Measurements from ENCODE around the gene CTSA.

CTSA gene

GRCh38 chr20:45890985-45891983 is at the start of gene CTSA, which contains the start of gene NEURL2:
TSS of gene CTSA (plus strand) at chr20:45891335. CDS start at chr20:45891569, 234 bp downstream.
TSS of gene NEURL2 (minus strand) at chr20:45891208. CDS start at chr20:45890991, 217 bp downstream.
- Histone ChIP-seq H3K36me3 (ENCODE audit: control insufficient read depth in 2 of 2, insufficient read depth in 2 of 2, low read length in 2 of 2) (peaks cover 22 to 24% of the 10 kb centered on the region in 2 donors), H3K9ac (ENCODE audit: low read length in 2 of 2) (peak within 1 kb of the TSS; percentile 82 to 92), H3K27ac (ENCODE audit: low read length) (peak within 1 kb of the TSS; percentile 80), H3K4me3 (ENCODE audit: low read length in 2 of 2) (peak within 1 kb of the TSS; percentile 67 to 88), H3K4me1 (ENCODE audit: control insufficient read depth, insufficient read depth, low read length) (peaks cover 26% of the 10 kb centered on the region), H3K27me3 (ENCODE audit: control insufficient read depth in 1 of 2, insufficient read depth in 2 of 2, low read length in 2 of 2) (no peaks in the 10 kb centered on the region), H3K9me3 (ENCODE audit: control insufficient read depth in 2 of 2, low read length in 2 of 2) (no peaks in the 10 kb centered on the region)

- no peaks in the 10 kb centered on the region for H3K9me3 ChIP-seq (ENCODE audit: control insufficient read depth in 2 of 2, low read length in 2 of 2)
- no peak overlapping the region for H3K9ac ChIP-seq (ENCODE audit: low read length in 2 of 2)
- no peaks in the 10 kb centered on the region for H3K27me3 ChIP-seq (ENCODE audit: control insufficient read depth in 1 of 2, insufficient read depth in 2 of 2, low read length in 2 of 2)
- peaks cover 26% of the 10 kb centered on the region for H3K4me1 ChIP-seq (ENCODE audit: control insufficient read depth, insufficient read depth, low read length)
- H3K36me3 ChIP-seq (ENCODE audit: control insufficient read depth in 2 of 2, insufficient read depth in 2 of 2, low read length in 2 of 2): peaks cover 29 to 40% of the 10 kb centered on the region in 2 donors
- H3K4me3 ChIP-seq (ENCODE audit: low read length in 2 of 2): no peak overlapping the region
- peak overlapping the region; percentile 53 for H3K27ac ChIP-seq (ENCODE audit: low read length)
Measured at GRCh38 chr20:45841407-45842129, 49.6 kb upstream of the CTSA start.

DNA sequence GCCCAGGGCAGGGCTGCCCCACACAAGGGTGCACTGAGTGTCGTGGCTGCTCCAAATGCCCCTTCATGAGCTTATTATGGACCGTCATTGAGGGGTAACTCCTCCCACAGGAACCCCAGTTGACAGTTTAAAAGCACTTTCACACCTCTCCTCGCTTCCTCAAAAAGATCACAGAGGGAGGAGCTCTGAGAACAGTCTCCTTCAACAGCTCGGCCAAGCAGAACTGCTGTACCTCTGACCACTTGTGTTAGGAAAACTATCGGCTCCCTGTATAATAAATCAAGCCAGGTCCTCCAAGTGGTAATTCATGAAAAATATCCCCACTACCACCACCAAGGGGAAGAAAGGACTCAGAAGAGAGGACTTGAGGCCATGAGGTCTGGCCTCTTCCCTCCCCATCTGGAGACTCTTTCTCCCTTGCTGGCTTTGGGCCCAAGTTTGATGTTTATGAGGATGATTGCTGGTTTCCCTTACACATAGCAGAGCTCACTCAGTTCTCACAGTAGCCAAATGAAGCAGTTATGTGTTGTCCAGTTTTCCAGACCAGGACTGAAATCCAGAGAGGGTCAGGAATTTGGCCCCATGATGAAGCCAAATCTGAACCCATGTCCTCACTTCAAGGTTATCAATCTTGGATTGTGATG is 48.8 kb upstream of the CTSA start:
- Histone ChIP-seq H3K27me3 (ENCODE audit: control insufficient read depth in 1 of 2, insufficient read depth in 2 of 2, low read length in 2 of 2) (no peaks in the 10 kb centered on the region), H3K4me3 (ENCODE audit: low read length in 2 of 2) (no peak overlapping the region), H3K4me1 (ENCODE audit: control insufficient read depth, insufficient read depth, low read length) (peaks cover 21% of the 10 kb centered on the region), H3K9me3 (ENCODE audit: control insufficient read depth in 2 of 2, low read length in 2 of 2) (no peaks in the 10 kb centered on the region), H3K36me3 (ENCODE audit: control insufficient read depth in 2 of 2, insufficient read depth in 2 of 2, low read length in 2 of 2) (peaks cover 27 to 41% of the 10 kb centered on the region in 2 donors), H3K27ac (ENCODE audit: low read length) (peak overlapping the region; percentile 53), H3K9ac (ENCODE audit: low read length in 2 of 2) (peak overlapping the region in 1 of 2 donors; percentile 64)

- H3K36me3 ChIP-seq (ENCODE audit: control insufficient read depth in 2 of 2, insufficient read depth in 2 of 2, low read length in 2 of 2): peaks cover 33 to 48% of the 10 kb centered on the region in 2 donors
- H3K27ac ChIP-seq (ENCODE audit: low read length): peak overlapping the region; percentile 53
- no peaks in the 10 kb centered on the region for H3K9me3 ChIP-seq (ENCODE audit: control insufficient read depth in 2 of 2, low read length in 2 of 2)
Measured at GRCh38 chr20:45843506-45843905, 47.6 kb upstream of the CTSA start.

DNA sequence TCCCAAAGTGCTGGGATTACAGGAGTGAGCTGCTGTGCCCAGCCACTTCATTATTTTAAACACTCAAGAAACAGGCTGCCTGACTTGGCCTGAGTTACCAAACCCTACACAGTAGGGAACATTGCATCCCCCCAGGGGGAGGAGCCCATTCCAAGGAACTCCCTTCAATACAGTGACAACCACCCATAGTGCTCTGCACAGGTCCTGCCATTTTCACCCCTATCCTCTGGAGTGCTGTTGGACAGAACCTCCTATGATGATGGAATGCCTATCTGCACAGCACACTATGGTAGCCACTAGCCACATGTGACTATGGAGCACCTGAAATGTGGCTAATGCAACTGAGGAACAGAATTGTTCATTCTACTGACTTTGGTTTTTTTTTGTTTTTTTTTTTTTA is 45.7 kb upstream of the CTSA start:
- Histone ChIP-seq H3K9me3 (ENCODE audit: control insufficient read depth in 2 of 2, low read length in 2 of 2) (no peaks in the 10 kb centered on the region), H3K4me1 (ENCODE audit: control insufficient read depth, insufficient read depth, low read length) (peaks cover 19% of the 10 kb centered on the region), H3K27me3 (ENCODE audit: control insufficient read depth in 1 of 2, insufficient read depth in 2 of 2, low read length in 2 of 2) (no peaks in the 10 kb centered on the region), H3K27ac (ENCODE audit: low read length) (no peak overlapping the region), H3K4me3 (ENCODE audit: low read length in 2 of 2) (no peak overlapping the region), H3K36me3 (ENCODE audit: control insufficient read depth in 2 of 2, insufficient read depth in 2 of 2, low read length in 2 of 2) (peaks cover 37 to 43% of the 10 kb centered on the region in 2 donors), H3K9ac (ENCODE audit: low read length in 2 of 2) (no peak overlapping the region)

More at GRCh38 chr20:45843506-45843905, 47.6 kb upstream of the CTSA start:
- Histone ChIP-seq H3K9ac (ENCODE audit: low read length in 2 of 2) (no peak overlapping the region), H3K4me1 (ENCODE audit: control insufficient read depth, insufficient read depth, low read length) (peaks cover 19% of the 10 kb centered on the region), H3K4me3 (ENCODE audit: low read length in 2 of 2) (no peak overlapping the region), H3K27me3 (ENCODE audit: control insufficient read depth in 1 of 2, insufficient read depth in 2 of 2, low read length in 2 of 2) (no peaks in the 10 kb centered on the region)

DNA sequence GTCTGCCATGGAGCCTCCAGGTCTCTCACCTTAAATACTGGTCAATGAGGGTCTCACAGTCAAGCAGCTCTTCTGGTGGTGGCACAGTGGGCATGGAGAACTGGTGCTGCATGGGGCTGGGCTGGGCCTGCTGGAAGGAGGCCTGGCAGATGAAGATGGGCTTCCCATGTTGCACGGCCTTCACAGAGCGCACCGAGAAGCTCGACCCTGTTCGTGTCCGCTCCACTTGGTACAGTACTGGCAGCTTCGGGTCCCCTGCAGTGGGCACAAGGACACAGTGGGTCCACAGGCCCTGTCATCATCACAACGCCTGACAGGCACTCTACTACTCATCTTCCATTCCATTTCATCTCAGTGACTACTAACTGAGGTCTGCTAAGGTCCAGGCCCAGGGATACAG is 42.7 kb upstream of the CTSA start:
- H3K27me3 ChIP-seq (ENCODE audit: control insufficient read depth in 1 of 2, insufficient read depth in 2 of 2, low read length in 2 of 2): no peaks in the 10 kb centered on the region
- no peaks in the 10 kb centered on the region for H3K9me3 ChIP-seq (ENCODE audit: control insufficient read depth in 2 of 2, low read length in 2 of 2)
- peaks cover 31 to 42% of the 10 kb centered on the region in 2 donors for H3K36me3 ChIP-seq (ENCODE audit: control insufficient read depth in 2 of 2, insufficient read depth in 2 of 2, low read length in 2 of 2)
- peaks cover 3% of the 10 kb centered on the region for H3K4me1 ChIP-seq (ENCODE audit: control insufficient read depth, insufficient read depth, low read length)
- H3K4me3 ChIP-seq (ENCODE audit: low read length in 2 of 2): no peak overlapping the region
- H3K9ac ChIP-seq (ENCODE audit: low read length in 2 of 2): peak overlapping the region in 1 of 2 donors; percentile 47
- no peak overlapping the region for H3K27ac ChIP-seq (ENCODE audit: low read length)

DNA sequence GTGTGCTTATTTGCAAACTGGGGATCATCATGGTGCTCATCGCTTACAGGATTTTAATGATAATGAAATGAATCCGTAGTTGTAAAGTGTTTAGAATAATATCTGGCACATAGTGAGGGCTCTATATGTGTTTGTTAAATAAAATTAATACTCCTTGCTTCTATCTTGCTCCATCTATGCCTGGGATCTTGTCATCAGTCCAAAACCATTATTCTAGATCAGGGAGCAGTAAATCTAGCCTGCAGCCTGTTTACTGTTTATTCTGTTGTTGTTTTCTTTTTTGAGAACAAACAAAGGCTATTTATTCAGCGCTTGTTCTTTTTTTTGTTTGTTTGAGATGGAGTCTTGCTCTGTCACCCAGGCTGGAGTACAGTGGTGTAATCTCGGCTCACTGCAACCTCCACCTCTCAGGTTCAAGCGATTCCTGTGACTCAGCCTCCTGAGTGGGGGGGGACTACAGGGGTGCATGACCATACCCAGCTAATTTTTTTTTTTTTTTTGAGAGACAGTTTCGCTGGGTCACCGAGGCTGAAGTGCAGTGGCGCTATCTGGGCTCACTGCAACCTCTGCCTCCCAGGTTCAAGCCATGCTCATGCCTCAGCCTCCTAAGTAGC is 42.1 kb upstream of the CTSA start:
- H3K4me3 ChIP-seq (ENCODE audit: low read length in 2 of 2): no peak overlapping the region
- H3K9me3 ChIP-seq (ENCODE audit: control insufficient read depth in 2 of 2, low read length in 2 of 2): no peaks in the 10 kb centered on the region
- peaks cover 25 to 35% of the 10 kb centered on the region in 2 donors for H3K36me3 ChIP-seq (ENCODE audit: control insufficient read depth in 2 of 2, insufficient read depth in 2 of 2, low read length in 2 of 2)
- H3K4me1 ChIP-seq (ENCODE audit: control insufficient read depth, insufficient read depth, low read length): no peaks in the 10 kb centered on the region
- H3K27me3 ChIP-seq (ENCODE audit: control insufficient read depth in 1 of 2, insufficient read depth in 2 of 2, low read length in 2 of 2): no peaks in the 10 kb centered on the region
- no peak overlapping the region for H3K27ac ChIP-seq (ENCODE audit: low read length)
- no peak overlapping the region for H3K9ac ChIP-seq (ENCODE audit: low read length in 2 of 2)

DNA sequence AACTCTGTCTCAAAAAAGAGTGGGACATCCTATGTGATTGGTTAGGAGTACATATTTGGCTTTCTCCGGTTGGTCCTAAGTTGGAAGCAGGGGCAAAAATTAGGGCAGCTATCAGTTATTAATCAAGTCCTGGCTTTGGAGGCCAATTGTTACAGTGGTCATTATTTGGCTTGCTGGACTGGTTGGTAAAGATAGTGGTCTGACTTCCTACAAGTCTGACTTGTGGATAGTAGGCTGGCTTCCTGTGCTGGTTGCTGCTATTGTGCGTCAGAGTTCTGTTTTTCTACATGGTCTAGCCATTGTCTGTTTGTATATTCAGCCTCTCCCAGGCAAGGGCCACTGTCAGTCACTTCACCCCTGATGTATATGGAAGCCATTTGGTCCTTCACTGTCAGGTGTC is 40.9 kb upstream of the CTSA start:
- Histone ChIP-seq H3K27me3 (ENCODE audit: control insufficient read depth in 1 of 2, insufficient read depth in 2 of 2, low read length in 2 of 2) (no peaks in the 10 kb centered on the region), H3K4me3 (ENCODE audit: low read length in 2 of 2) (no peak overlapping the region), H3K9ac (ENCODE audit: low read length in 2 of 2) (no peak overlapping the region), H3K4me1 (ENCODE audit: control insufficient read depth, insufficient read depth, low read length) (peaks cover 9% of the 10 kb centered on the region), H3K9me3 (ENCODE audit: control insufficient read depth in 2 of 2, low read length in 2 of 2) (no peaks in the 10 kb centered on the region), H3K27ac (ENCODE audit: low read length) (no peak overlapping the region), H3K36me3 (ENCODE audit: control insufficient read depth in 2 of 2, insufficient read depth in 2 of 2, low read length in 2 of 2) (peaks cover 21 to 27% of the 10 kb centered on the region in 2 donors)

- peak overlapping the region in 1 of 2 donors; percentile 2 for H3K9ac ChIP-seq (ENCODE audit: low read length in 2 of 2)
- no peaks in the 10 kb centered on the region for H3K9me3 ChIP-seq (ENCODE audit: control insufficient read depth in 2 of 2, low read length in 2 of 2)
- H3K27ac ChIP-seq (ENCODE audit: low read length): no peak overlapping the region
- H3K4me3 ChIP-seq (ENCODE audit: low read length in 2 of 2): no peak overlapping the region
- H3K36me3 ChIP-seq (ENCODE audit: control insufficient read depth in 2 of 2, insufficient read depth in 2 of 2, low read length in 2 of 2): peaks cover 17 to 24% of the 10 kb centered on the region in 2 donors
- peaks cover 13% of the 10 kb centered on the region for H3K4me1 ChIP-seq (ENCODE audit: control insufficient read depth, insufficient read depth, low read length)
- H3K27me3 ChIP-seq (ENCODE audit: control insufficient read depth in 1 of 2, insufficient read depth in 2 of 2, low read length in 2 of 2): no peaks in the 10 kb centered on the region
Measured at GRCh38 chr20:45850926-45851325, 40.2 kb upstream of the CTSA start.

DNA sequence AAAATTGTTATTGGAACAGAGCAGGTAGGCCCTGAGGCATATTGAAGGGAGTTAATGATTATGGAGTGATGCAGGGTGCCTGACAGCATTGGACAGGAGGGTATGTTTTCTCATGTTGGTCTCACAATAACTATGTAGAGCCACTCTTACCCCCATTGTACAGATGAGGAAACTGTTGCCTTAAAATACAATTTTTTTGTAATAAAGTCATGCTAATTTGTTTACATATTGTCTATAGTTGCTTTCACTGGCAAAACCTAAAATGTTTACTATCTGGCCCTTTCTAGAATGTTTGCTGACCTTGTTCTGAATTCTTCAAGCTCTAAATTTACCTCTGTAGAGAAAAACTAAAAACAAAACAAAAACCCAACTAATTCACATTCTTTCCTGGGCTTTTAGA is 39.6 kb upstream of the CTSA start:
- Histone ChIP-seq H3K36me3 (ENCODE audit: control insufficient read depth in 2 of 2, insufficient read depth in 2 of 2, low read length in 2 of 2) (peaks cover 12 to 20% of the 10 kb centered on the region in 2 donors), H3K4me1 (ENCODE audit: control insufficient read depth, insufficient read depth, low read length) (peaks cover 18% of the 10 kb centered on the region), H3K4me3 (ENCODE audit: low read length in 2 of 2) (no peak overlapping the region), H3K9me3 (ENCODE audit: control insufficient read depth in 2 of 2, low read length in 2 of 2) (no peaks in the 10 kb centered on the region), H3K27ac (ENCODE audit: low read length) (no peak overlapping the region), H3K9ac (ENCODE audit: low read length in 2 of 2) (peak overlapping the region in 1 of 2 donors; percentile 2), H3K27me3 (ENCODE audit: control insufficient read depth in 1 of 2, insufficient read depth in 2 of 2, low read length in 2 of 2) (no peaks in the 10 kb centered on the region)

Data from stomach smooth muscle (tissue), 2 donors.